Stimulated activated CD4-positive, alpha-beta T cell treated with anti-CD3 and anti-CD28 coated beads, Interleukin-4, amount 100 ng/mL, for 4 hours (primary cell): Measurements from ENCODE around the gene RIPPLY3.

Source experiments
- DNase-seq, 2 experiments: peaks; one replicate each; pipeline ENCODE4 v3.0.0-alpha.2; 2020

RIPPLY3 gene

GRCh38 chr21:37064841-37065240 lies 58.3 kb downstream of the RIPPLY3 start:
- no peak for DNase-seq

- no peak for DNase-seq
Measured at GRCh38 chr21:37065561-37066177, 59.2 kb downstream of the RIPPLY3 start.
